ENCODE data around the gene PLCD1. TPM values are rescaled to one million over a fixed set of nuclear protein-coding genes. Genes with fewer than 3 reads are reported as not detected.
A peak's percentile ranks its signal among the peaks of the same experiment; 100 is the strongest.

PLCD1 gene
- total and polyA plus RNA-seq, 2 experiments from 2014 or later = 16.0 to 24.4 TPM

GRCh38 chr3:37969596-37970100, 59.8 kb downstream of the PLCD1 start (continued):
- TF ChIP-seq REST (IDR thresholded peaks at IDR 0.05; ENCODE audit: unreplicated experiment) (no peak), POLR2AphosphoS5 (IDR thresholded peaks at IDR 0.05; ENCODE audit: low read depth) (no peak), ZNF462 (CRISPR knock-in tag; IDR thresholded peaks at IDR 0.05) (no peak)

- H2AFZ ChIP-seq = no peak overlapping the region
- H3K36me3 ChIP-seq (ENCODE audit: insufficient read depth) = no peaks in the 10 kb centered on the region
- H3K79me2 ChIP-seq (replicated peaks; ENCODE audit: insufficient read depth) = no peaks in the 10 kb centered on the region
- 0 out of 2 replicates have a peak, but pooled peaks cover 10% of the 10 kb centered on the region for H3K4me1 ChIP-seq (ENCODE audit: insufficient read depth)
- no peak overlapping the region for H3K4me2 ChIP-seq
- no peaks in the 10 kb centered on the region for H3F3A ChIP-seq (replicated peaks; ENCODE audit: low read depth)
- H3K36me3 Mint-ChIP-seq (ENCODE audit: low read depth) = peaks cover 6% of the 10 kb centered on the region; the same call in 2 of the 3 replicates
- no peaks in the 10 kb centered on the region for H4K20me1 ChIP-seq (replicated peaks; ENCODE audit: insufficient read depth)
- no peaks in the 10 kb centered on the region for H3K9me3 Mint-ChIP-seq
- H3K27me3 Mint-ChIP-seq (ENCODE audit: insufficient read depth, low read depth, poor library complexity) = peaks cover 2% of the 10 kb centered on the region
- no peaks in the 10 kb centered on the region for H3K9me2 ChIP-seq (ENCODE audit: insufficient read depth)
- peak overlapping the region; percentile 55; the same call in 1 of the 2 replicates for H3K27ac ChIP-seq (ENCODE audit: low read depth)
- no peak overlapping the region for H3K27ac Mint-ChIP-seq
- peaks cover 27% of the 10 kb centered on the region for H3K4me1 Mint-ChIP-seq
- H3K4me3 Mint-ChIP-seq = no peak overlapping the region
- H3K27me3 ChIP-seq (ENCODE audit: insufficient read depth) = no peaks in the 10 kb centered on the region
- H3K4me3 ChIP-seq = no peak overlapping the region
- no peak for ATAC-seq
- DNase-seq (ENCODE audit: low spot score) = no peak
- no peak for TF ChIP-seq ZNF331 (CRISPR knock-in tag; IDR thresholded peaks at IDR 0.05; ENCODE audit: low read depth)
- no peak for TF ChIP-seq JUNB (IDR thresholded peaks at IDR 0.05; ENCODE audit: unreplicated experiment)
- TF ChIP-seq EZH2 (IDR thresholded peaks at IDR 0.05; ENCODE audit: low read depth, unreplicated experiment) = no peak
- TF ChIP-seq CTCF (conservative IDR thresholded peaks at IDR 0.05; ENCODE audit: low read depth in 2 of 2) = no peak
- no peak for TF ChIP-seq CREB1 (CRISPR knock-in tag; IDR thresholded peaks at IDR 0.05; ENCODE audit: low read depth)
- no peak for TF ChIP-seq ETS1 (IDR thresholded peaks at IDR 0.05)
- TF ChIP-seq ZNF114 (CRISPR knock-in tag; IDR thresholded peaks at IDR 0.05) = no peak
- TF ChIP-seq NANOG (IDR thresholded peaks at IDR 0.05; ENCODE audit: borderline replicate concordance) = no peak
- no peak for TF ChIP-seq POLR2AphosphoS5 (IDR thresholded peaks at IDR 0.05; ENCODE audit: low read depth)
- no peak for TF ChIP-seq STAT1 (IDR thresholded peaks at IDR 0.05; ENCODE audit: unreplicated experiment)
Measured at GRCh38 chr3:37968813-37969595, 60.4 kb downstream of the PLCD1 start.
